Transverse colon (tissue), 3 donors: ENCODE measurements around the gene ALKBH3.

Experiments used
- CTCF ChIP-seq, 5 experiments: fragments of 200-600 bp in 3 of 5; fragments of 450-650 bp in 2 of 5; sonication (generic) in 3 of 5; IDR thresholded peaks; 1 replicate in 2 of 5; 2 replicates in 3 of 5; pipeline ENCODE4 v1.5.1; 2016 to 2017; ENCODE audit warnings: antibody characterized with exemption in 5 of 5, inconsistent platforms in 3 of 5, mild to moderate bottlenecking in 2 of 5, moderate library complexity in 1 of 5
- POLR2A ChIP-seq: fragments of 450-650 bp; IDR thresholded peaks from one replicate; pipeline ENCODE4 v1.6.1; 2016; ENCODE audit warnings: antibody characterized with exemption, mild to moderate bottlenecking, moderate library complexity

- TF ChIP-seq POLR2A = no peak
- TF ChIP-seq CTCF (IDR thresholded peaks at IDR 0.05) = no peak
Observed at GRCh38 chr11:43951231-43951630, 70.6 kb downstream of the ALKBH3 start.
